Esophagus squamous epithelium (tissue), 4 donors: ENCODE measurements around the gene PSME4.

Experiments used
- CTCF ChIP-seq, 6 experiments: fragments of 450-650 bp in 4 of 6; fragments of 200-600 bp in 2 of 6; sonication (generic) in 2 of 6; IDR thresholded peaks; one replicate each; pipeline ENCODE4 v1.5.1; 2016 to 2019; ENCODE audit warnings: antibody characterized with exemption in 6 of 6, mild to moderate bottlenecking in 4 of 6, moderate library complexity in 4 of 6
- POLR2A ChIP-seq, 4 donors: fragments of 450-650 bp; IDR thresholded peaks; one replicate each; pipeline ENCODE4 v1.6.1; 2017; ENCODE audit warnings: antibody characterized with exemption in 4 of 4, mild to moderate bottlenecking in 4 of 4, moderate library complexity in 3 of 4

- TF ChIP-seq CTCF (IDR thresholded peaks at IDR 0.05) (no peak), POLR2A (IDR thresholded peaks at IDR 0.05) (no peak)
Measured at GRCh38 chr2:53867773-53868172, 103.0 kb downstream of the PSME4 start.
